Endodermal cell (in vitro differentiated cells): ENCODE data around the gene RNF114. TPM values are rescaled to one million over a fixed set of nuclear protein-coding genes. Genes with fewer than 3 reads are reported as not detected.

Experiments used
- DNase-seq: peaks from one replicate; pipeline ENCODE4 v3.0.0-alpha.2; 2017
- H3K27ac ChIP-seq: 2 replicates; pipeline ENCODE4 v1.5.1; 2013; ENCODE audit warnings: mild to moderate bottlenecking, low read depth, low read length, moderate library complexity
- H3K27me3 ChIP-seq: 2 replicates; pipeline ENCODE4 v1.6.1; 2013; ENCODE audit warnings: mild to moderate bottlenecking, low read length, moderate library complexity; ENCODE audit not compliant: insufficient read depth, control insufficient read depth, poor library complexity, severe bottlenecking
- H3K36me3 ChIP-seq: 2 replicates; pipeline ENCODE4 v1.7.0; 2013; ENCODE audit warnings: mild to moderate bottlenecking, low read length, moderate library complexity; ENCODE audit not compliant: control insufficient read depth, insufficient read depth
- H3K4me1 ChIP-seq: one replicate; pipeline ENCODE4 v1.7.0; 2013; ENCODE audit warnings: low read length; ENCODE audit not compliant: control insufficient read depth, insufficient read depth
- H3K4me3 ChIP-seq: 2 replicates; pipeline ENCODE4 v1.5.1; 2013; ENCODE audit warnings: mild to moderate bottlenecking, low read length, moderate library complexity
- H3K9ac ChIP-seq: 2 replicates; pipeline ENCODE4 v1.6.1; 2013; ENCODE audit warnings: mild to moderate bottlenecking, low read length, moderate library complexity; ENCODE audit not compliant: poor library complexity, severe bottlenecking; ENCODE audit errors: extremely low read depth
- H3K9me3 ChIP-seq: 2 replicates; pipeline ENCODE4 v1.6.1; 2013; ENCODE audit warnings: mild to moderate bottlenecking, low read length, moderate library complexity; ENCODE audit not compliant: control insufficient read depth
- H3K27ac Mint-ChIP-seq: 2 replicates; pipeline ENCODE4 v1.8.0; 2020; ENCODE audit warnings: mixed read lengths
- H3K27me3 Mint-ChIP-seq: 2 replicates; pipeline ENCODE4 v1.8.0; 2021; ENCODE audit warnings: mild to moderate bottlenecking, mixed read lengths; ENCODE audit not compliant: insufficient read depth
- H3K36me3 Mint-ChIP-seq: 2 replicates; pipeline ENCODE4 v1.8.0; 2020; ENCODE audit warnings: low read depth, mixed read lengths
- H3K4me1 Mint-ChIP-seq: 2 replicates; pipeline ENCODE4 v1.8.0; 2020; ENCODE audit warnings: mixed read lengths
- H3K4me3 Mint-ChIP-seq: 2 replicates; pipeline ENCODE4 v1.8.0; 2020; ENCODE audit warnings: mild to moderate bottlenecking, moderate library complexity, mixed read lengths
- H3K9me3 Mint-ChIP-seq: 2 replicates; pipeline ENCODE4 v1.8.0; 2020; ENCODE audit warnings: mild to moderate bottlenecking, mixed read lengths
- CTCF ChIP-seq: fragments of 200-600 bp; sonication (generic); conservative IDR thresholded peaks from 2 replicates; pipeline ENCODE4 v1.5.0; 2021; ENCODE audit warnings: antibody characterized with exemption, mild to moderate bottlenecking
- WGBS, 2 experiments: methylation state at CpG; one replicate each; pipeline versions ENCODE4 v1.1.5 to v1.1.7; 2013; ENCODE audit warnings: missing lambda C conversion rate in 2 of 2, mixed read lengths in 1 of 2; ENCODE audit not compliant: insufficient coverage in 1 of 2, insufficient read length in 1 of 2; 5-methylcytosine and 5-hydroxymethylcytosine counted together
- total RNA-seq, 2 donors: library from RNA; stranded (reverse); fragmentation: NEBNext Ultra II Directional in 1 of 2; extraction: Animal tissue kit (Norgen Biotek cat#: 25700) in 1 of 2; gene quantifications; 2 replicates in 1 of 2; 3 replicates in 1 of 2; pipeline ENCODE4 v1.2.1, GENCODE V29; 2021

Gene RNF114
- total RNA-seq, 2 donors from 2014 or later, result 48.8 to 52.5 TPM

- H3K9me3 Mint-ChIP-seq, result no peaks in the 10 kb centered on the region
- no peaks in the 10 kb centered on the region for H3K9me3 ChIP-seq
- 18 to 30% methylated on average over 7 to 12 of the region's 12 CpGs for WGBS, 2 experiments
- H3K36me3 ChIP-seq, result peaks cover 26% of the 10 kb centered on the region
- H3K27ac ChIP-seq, result no peak overlapping the region
- H3K36me3 Mint-ChIP-seq, result peaks cover 14% of the 10 kb centered on the region
- H3K27me3 Mint-ChIP-seq, result peaks cover 32% of the 10 kb centered on the region
- peaks cover 31% of the 10 kb centered on the region for H3K4me1 ChIP-seq
- DNase-seq, result no peak
- no peak overlapping the region for H3K27ac Mint-ChIP-seq
- H3K4me3 Mint-ChIP-seq, result peak overlapping the region; percentile 93
- peaks cover 48% of the 10 kb centered on the region for H3K4me1 Mint-ChIP-seq
- peak overlapping the region; percentile 23 for H3K9ac ChIP-seq
- no peak for TF ChIP-seq CTCF
- peak overlapping the region; percentile 75 for H3K4me3 ChIP-seq
- H3K27me3 ChIP-seq, result peaks cover 14% of the 10 kb centered on the region
Observed at GRCh38 chr20:49982072-49982345, 45.8 kb downstream of the RNF114 start.

- H3K4me1 ChIP-seq, result peaks cover 31% of the 10 kb centered on the region
- Mint-ChIP-seq H3K27ac (peak within 1 kb of the TSS; percentile 96), H3K4me3 (peak within 1 kb of the TSS; percentile 93), H3K36me3 (peaks cover 19% of the 10 kb centered on the region), H3K9me3 (no peaks in the 10 kb centered on the region), H3K27me3 (peaks cover 32% of the 10 kb centered on the region), H3K4me1 (peaks cover 51% of the 10 kb centered on the region)
- peak within 1 kb of the TSS; percentile 90 for H3K4me3 ChIP-seq
- peak within 1 kb of the TSS; percentile 81 for H3K9ac ChIP-seq
- peak; percentile 81 for TF ChIP-seq CTCF
- H3K36me3 ChIP-seq, result peaks cover 31% of the 10 kb centered on the region
- WGBS, 2 experiments, result 0 to 1% methylated on average over 18 to 89 of the region's 90 CpGs
- H3K9me3 ChIP-seq, result no peaks in the 10 kb centered on the region
- peaks cover 14% of the 10 kb centered on the region for H3K27me3 ChIP-seq
- no peak within 1 kb of the TSS for H3K27ac ChIP-seq
- DNase-seq, result peak; percentile 95
Observed at GRCh38 chr20:49982346-49983122, 46.3 kb downstream of the RNF114 start, which contains the start of gene SNAI1. TSS of gene SNAI1 (plus strand) at chr20:49982980. CDS start at chr20:49983060, 80 bp downstream.

- peaks cover 14% of the 10 kb centered on the region for H3K27me3 ChIP-seq
- H3K9ac ChIP-seq, result peak overlapping the region; percentile 81
- Mint-ChIP-seq H3K36me3 (peaks cover 25% of the 10 kb centered on the region), H3K27ac (peak overlapping the region; percentile 96), H3K9me3 (no peaks in the 10 kb centered on the region), H3K27me3 (peaks cover 32% of the 10 kb centered on the region), H3K4me1 (peaks cover 54% of the 10 kb centered on the region), H3K4me3 (peak overlapping the region; percentile 93)
- no peak for DNase-seq
- H3K36me3 ChIP-seq, result peaks cover 39% of the 10 kb centered on the region
- no peaks in the 10 kb centered on the region for H3K9me3 ChIP-seq
- peak overlapping the region; percentile 90 for H3K4me3 ChIP-seq
- H3K4me1 ChIP-seq, result peaks cover 31% of the 10 kb centered on the region
- TF ChIP-seq CTCF, result no peak
- WGBS, 2 experiments, result 17 to 23% methylated on average over 9 to 24 of the region's 24 CpGs
- H3K27ac ChIP-seq, result no peak overlapping the region
Observed at GRCh38 chr20:49983123-49983847, 47.1 kb downstream of the RNF114 start.
